Left lung (tissue), 10 donors: ENCODE results near the gene SNX9. TPM values are rescaled to one million over a fixed set of nuclear protein-coding genes. Genes with fewer than 3 reads are reported as not detected.

Experiments
- ATAC-seq: fragments of 200-7000 bp; cut with Tn5 transposase; one replicate; pipeline ENCODE4 v1.9.1; 2020; ENCODE audit warnings: moderate library complexity
- DNase-seq, 4 donors: peaks; one replicate each; pipeline ENCODE4 v3.0.0-alpha.2; 2013 to 2020
- H3K27ac ChIP-seq, 2 donors: fragments of 200-600 bp; sonication (generic) in 1 of 2; one replicate each; pipeline versions ENCODE4 v1.5.0 to v1.8.0; 2020 to 2021
- H3K27me3 ChIP-seq, 2 donors: fragments of 200-600 bp; sonication (generic) in 1 of 2; one replicate each; pipeline versions ENCODE4 v1.5.0 to v1.8.0; 2020 to 2021
- H3K36me3 ChIP-seq, 2 donors: fragments of 200-600 bp; sonication (generic) in 1 of 2; one replicate each; pipeline versions ENCODE4 v1.5.0 to v1.8.0; 2020 to 2021
- H3K4me1 ChIP-seq, 2 donors: fragments of 200-600 bp; one replicate each; pipeline ENCODE4 v1.8.0; 2021
- H3K4me3 ChIP-seq, 2 donors: fragments of 200-600 bp; sonication (generic) in 1 of 2; one replicate each; pipeline versions ENCODE4 v1.5.0 to v1.8.0; 2020 to 2021; ENCODE audit warnings: mild to moderate bottlenecking in 1 of 2
- H3K9me3 ChIP-seq, 2 donors: fragments of 200-600 bp; sonication (generic) in 1 of 2; one replicate each; pipeline versions ENCODE4 v1.5.0 to v1.8.0; 2020 to 2021
- CTCF ChIP-seq, 2 donors: fragments of 200-600 bp; sonication (generic) in 1 of 2; IDR thresholded peaks; one replicate each; pipeline versions ENCODE4 v1.5.0 to v1.8.0; 2021; ENCODE audit warnings: antibody characterized with exemption in 2 of 2
- intact Hi-C, 2 donors: fragments of 100-400 bp; cut with DNase I; formaldehyde crosslinking; loops; one replicate each; pipeline versions ENCODE4 v1.11.2 to v1.14.2; 2022
- polyA plus RNA-seq, 6 donors: library from polyadenylated mRNA; unstranded; fragments of 120-200 nt; gene quantifications; one replicate each; pipeline ENCODE4 v1.2.1, GENCODE V29; 2013; ENCODE audit not compliant: insufficient read length in 6 of 6
- total RNA-seq, 2 donors: library from RNA; stranded (reverse); fragmentation: NEBNext Ultra II Directional; extraction: Animal tissue kit (Norgen Biotek cat#: 25700); gene quantifications; one replicate each; pipeline ENCODE4 v1.2.1, GENCODE V29; 2021
- donor health status: DM: no; HTN: yes; CAD: no.
- donor health status: DM: no; HTN: no; CAD: no.

Gene SNX9
- total and polyA plus RNA-seq, 8 donors: 23.5 to 44.4 (median 38.4) TPM

- peaks cover 4 to 54% of the 10 kb centered on the region in 2 donors for H3K4me1 ChIP-seq
- no peaks in the 10 kb centered on the region for H3K9me3 ChIP-seq
- DNase-seq: no peak
- H3K27me3 ChIP-seq: peaks cover 0 to 12% of the 10 kb centered on the region in 2 donors
- intact Hi-C loops: no loop called here
- H3K36me3 ChIP-seq: no peaks in the 10 kb centered on the region
- H3K4me3 ChIP-seq: peak overlapping the region in 1 of 2 donors; percentile 86
- no peak for TF ChIP-seq CTCF (IDR thresholded peaks at IDR 0.05)
- peak; percentile 1 for ATAC-seq
- H3K27ac ChIP-seq: peak overlapping the region in 1 of 2 donors; percentile 41
These were observed 157.5 kb downstream of the SNX9 start for GRCh38 chr6:157980288-157981131.

- Histone ChIP-seq H3K27ac (peak overlapping the region; percentile 41 to 65), H3K4me1 (peaks cover 4 to 56% of the 10 kb centered on the region in 2 donors), H3K36me3 (no peaks in the 10 kb centered on the region), H3K4me3 (peak overlapping the region; percentile 86 to 92), H3K27me3 (peaks cover 0 to 12% of the 10 kb centered on the region in 2 donors), H3K9me3 (no peaks in the 10 kb centered on the region)
- intact Hi-C loops: no loop called here
- peak; percentile 5 for ATAC-seq
- no peak for TF ChIP-seq CTCF (IDR thresholded peaks at IDR 0.05)
- DNase-seq: no peak
These were observed 158.0 kb downstream of the SNX9 start for GRCh38 chr6:157981132-157981394.

GRCh38 chr6:157981395-157982101 is 158.5 kb downstream of the SNX9 start, which contains the start of gene SYNJ2:
Gene SYNJ2 (plus strand): TSS chr6:157981863. CDS start chr6:157981962, 99 bp downstream.
- H3K36me3 ChIP-seq: no peaks in the 10 kb centered on the region
- peak within 1 kb of the TSS; percentile 86 to 92 for H3K4me3 ChIP-seq
- TF ChIP-seq CTCF (IDR thresholded peaks at IDR 0.05): peak; percentile 39 to 52
- H3K4me1 ChIP-seq: peaks cover 4 to 56% of the 10 kb centered on the region in 2 donors
- intact Hi-C loops: no loop called here
- peaks cover 0 to 12% of the 10 kb centered on the region in 2 donors for H3K27me3 ChIP-seq
- DNase-seq (peak; percentile 59 to 96 (median 75)), ATAC-seq (peak; percentile 96)
- H3K9me3 ChIP-seq: no peaks in the 10 kb centered on the region
- peak within 1 kb of the TSS; percentile 41 to 65 for H3K27ac ChIP-seq

GRCh38 chr6:157982102-157982562 is 159.1 kb downstream of the SNX9 start:
- TF ChIP-seq CTCF (IDR thresholded peaks at IDR 0.05): no peak
- Histone ChIP-seq H3K36me3 (no peaks in the 10 kb centered on the region), H3K27me3 (peaks cover 0 to 12% of the 10 kb centered on the region in 2 donors)

More at GRCh38 chr6:157982102-157982562, 159.1 kb downstream of the SNX9 start:
- Histone ChIP-seq H3K4me3 (peak overlapping the region; percentile 86 to 92), H3K4me1 (peaks cover 4 to 56% of the 10 kb centered on the region in 2 donors), H3K27ac (peak overlapping the region in 1 of 2 donors; percentile 65), H3K9me3 (no peaks in the 10 kb centered on the region)
- peak in 1 of 4 donors; percentile 67 for DNase-seq
- peak; percentile 61 for ATAC-seq
- intact Hi-C loops: no loop called here
